ENCODE measurements around the gene MRFAP1. TPM values are rescaled to one million over a fixed set of nuclear protein-coding genes. Genes with fewer than 3 reads are reported as not detected.

The MRFAP1 gene
- polyA plus RNA-seq, 1 donor from 2014 or later = 322 TPM

GRCh38 chr4:6591781-6592180, 48.7 kb upstream of the MRFAP1 start:
- Histone ChIP-seq H3K79me2 (replicated peaks; ENCODE audit: insufficient read depth, low read length) (no peaks in the 10 kb centered on the region), H3F3A (ENCODE audit: insufficient read depth, low read length, poor library complexity, severe bottlenecking) (no peaks in the 10 kb centered on the region), H4K20me1 (ENCODE audit: insufficient read depth) (no peaks in the 10 kb centered on the region), H3K9ac (ENCODE audit: low read length) (no peak overlapping the region), H3K4me2 (ENCODE audit: low read length) (no peak overlapping the region), H3K27ac (ENCODE audit: low read length) (no peak overlapping the region), H3K4me3 (ENCODE audit: low read length) (no peak overlapping the region), H3K27me3 (ENCODE audit: insufficient read depth, low read depth, low read length) (no peaks in the 10 kb centered on the region), H3K9me2 (ENCODE audit: insufficient read depth, low read length) (no peaks in the 10 kb centered on the region), H3K36me3 (ENCODE audit: insufficient read depth, low read length) (no peaks in the 10 kb centered on the region), H2AFZ (ENCODE audit: low read depth, low read length) (no peak overlapping the region), H3K9me3 (ENCODE audit: low read length) (no peaks in the 10 kb centered on the region)
- no peak for TF ChIP-seq MXI1 (conservative IDR thresholded peaks at IDR 0.05; ENCODE audit: poor library complexity, severe bottlenecking)
- TF ChIP-seq, protein P1, sequence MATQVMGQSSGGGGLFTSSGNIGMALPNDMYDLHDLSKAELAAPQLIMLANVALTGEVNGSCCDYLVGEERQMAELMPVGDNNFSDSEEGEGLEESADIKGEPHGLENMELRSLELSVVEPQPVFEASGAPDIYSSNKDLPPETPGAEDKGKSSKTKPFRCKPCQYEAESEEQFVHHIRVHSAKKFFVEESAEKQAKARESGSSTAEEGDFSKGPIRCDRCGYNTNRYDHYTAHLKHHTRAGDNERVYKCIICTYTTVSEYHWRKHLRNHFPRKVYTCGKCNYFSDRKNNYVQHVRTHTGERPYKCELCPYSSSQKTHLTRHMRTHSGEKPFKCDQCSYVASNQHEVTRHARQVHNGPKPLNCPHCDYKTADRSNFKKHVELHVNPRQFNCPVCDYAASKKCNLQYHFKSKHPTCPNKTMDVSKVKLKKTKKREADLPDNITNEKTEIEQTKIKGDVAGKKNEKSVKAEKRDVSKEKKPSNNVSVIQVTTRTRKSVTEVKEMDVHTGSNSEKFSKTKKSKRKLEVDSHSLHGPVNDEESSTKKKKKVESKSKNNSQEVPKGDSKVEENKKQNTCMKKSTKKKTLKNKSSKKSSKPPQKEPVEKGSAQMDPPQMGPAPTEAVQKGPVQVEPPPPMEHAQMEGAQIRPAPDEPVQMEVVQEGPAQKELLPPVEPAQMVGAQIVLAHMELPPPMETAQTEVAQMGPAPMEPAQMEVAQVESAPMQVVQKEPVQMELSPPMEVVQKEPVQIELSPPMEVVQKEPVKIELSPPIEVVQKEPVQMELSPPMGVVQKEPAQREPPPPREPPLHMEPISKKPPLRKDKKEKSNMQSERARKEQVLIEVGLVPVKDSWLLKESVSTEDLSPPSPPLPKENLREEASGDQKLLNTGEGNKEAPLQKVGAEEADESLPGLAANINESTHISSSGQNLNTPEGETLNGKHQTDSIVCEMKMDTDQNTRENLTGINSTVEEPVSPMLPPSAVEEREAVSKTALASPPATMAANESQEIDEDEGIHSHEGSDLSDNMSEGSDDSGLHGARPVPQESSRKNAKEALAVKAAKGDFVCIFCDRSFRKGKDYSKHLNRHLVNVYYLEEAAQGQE (IDR thresholded peaks at IDR 0.05; ENCODE audit: borderline replicate concordance) = no peak
- TF ChIP-seq SMC3 (conservative IDR thresholded peaks at IDR 0.05; ENCODE audit: poor library complexity) = no peak
- TF ChIP-seq POLR2AphosphoS5 (IDR thresholded peaks at IDR 0.05) = no peak
- TF ChIP-seq CTCF (IDR thresholded peaks at IDR 0.05; ENCODE audit: poor library complexity, severe bottlenecking) = no peak
- no peak for TF ChIP-seq EZH2 (IDR thresholded peaks at IDR 0.05; ENCODE audit: borderline replicate concordance, insufficient read depth, low read length, poor library complexity, severe bottlenecking)
- TF ChIP-seq RAD21 (conservative IDR thresholded peaks at IDR 0.05) = no peak
- TF ChIP-seq EP300 (conservative IDR thresholded peaks at IDR 0.05; ENCODE audit: poor library complexity, severe bottlenecking) = no peak
- no peak for TF ChIP-seq TAF1 (IDR thresholded peaks at IDR 0.05; ENCODE audit: low read depth)

GRCh38 chr4:6592804-6593563, 47.5 kb upstream of the MRFAP1 start:
- Histone ChIP-seq H3K4me2 (ENCODE audit: low read length) (no peak overlapping the region), H3K9ac (ENCODE audit: low read length) (no peak overlapping the region), H4K20me1 (ENCODE audit: insufficient read depth) (no peaks in the 10 kb centered on the region), H3K79me2 (replicated peaks; ENCODE audit: insufficient read depth, low read length) (no peaks in the 10 kb centered on the region), H3K27ac (ENCODE audit: low read length) (no peak overlapping the region), H3F3A (ENCODE audit: insufficient read depth, low read length, poor library complexity, severe bottlenecking) (no peaks in the 10 kb centered on the region), H3K4me3 (ENCODE audit: low read length) (no peak overlapping the region), H3K9me3 (ENCODE audit: low read length) (no peaks in the 10 kb centered on the region), H2AFZ (ENCODE audit: low read depth, low read length) (no peak overlapping the region), H3K36me3 (ENCODE audit: insufficient read depth, low read length) (no peaks in the 10 kb centered on the region), H3K9me2 (ENCODE audit: insufficient read depth, low read length) (no peaks in the 10 kb centered on the region), H3K27me3 (ENCODE audit: insufficient read depth, low read depth, low read length) (no peaks in the 10 kb centered on the region)
- TF ChIP-seq EZH2 (IDR thresholded peaks at IDR 0.05; ENCODE audit: borderline replicate concordance, insufficient read depth, low read length, poor library complexity, severe bottlenecking) = no peak
- TF ChIP-seq CTCF (IDR thresholded peaks at IDR 0.05; ENCODE audit: poor library complexity, severe bottlenecking) = no peak
- TF ChIP-seq MXI1 (conservative IDR thresholded peaks at IDR 0.05; ENCODE audit: poor library complexity, severe bottlenecking) = no peak
- TF ChIP-seq EP300 (conservative IDR thresholded peaks at IDR 0.05; ENCODE audit: poor library complexity, severe bottlenecking) = no peak
- TF ChIP-seq, protein P1 (IDR thresholded peaks at IDR 0.05; ENCODE audit: borderline replicate concordance) = no peak
- no peak for TF ChIP-seq RAD21 (conservative IDR thresholded peaks at IDR 0.05)
- no peak for TF ChIP-seq POLR2AphosphoS5 (IDR thresholded peaks at IDR 0.05)
- TF ChIP-seq SMC3 (conservative IDR thresholded peaks at IDR 0.05; ENCODE audit: poor library complexity) = no peak
- TF ChIP-seq TAF1 (IDR thresholded peaks at IDR 0.05; ENCODE audit: low read depth) = no peak

Data from neural cell (in vitro differentiated cells).